ENCODE data around the gene AATF. TPM values are rescaled to one million over a fixed set of nuclear protein-coding genes. Genes with fewer than 3 reads are reported as not detected.

AATF gene
- total and polyA plus RNA-seq, 4 donors, result 28.2 to 41.4 (median 38.7) TPM

DNA sequence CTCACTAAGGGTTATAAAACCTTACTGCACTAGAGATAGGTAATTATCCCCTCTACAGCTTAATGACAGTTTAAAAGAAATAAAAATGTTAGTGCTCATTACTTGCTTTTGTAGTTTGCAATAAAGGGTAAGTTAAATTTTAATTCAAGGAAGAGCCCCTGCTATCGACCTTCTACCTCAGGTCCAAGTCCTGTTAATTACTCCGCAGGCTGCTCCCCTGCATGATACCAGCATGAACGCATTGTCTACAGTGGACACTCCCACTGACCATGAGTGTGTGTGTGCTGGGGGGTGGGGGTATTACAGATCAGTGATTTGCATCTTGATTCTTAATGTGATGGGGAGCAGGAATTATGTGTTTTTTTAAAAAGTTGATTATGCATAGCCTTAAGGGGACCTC lies 103.1 kb downstream of the AATF start:
- Histone ChIP-seq H3K4me1 (ENCODE audit: control insufficient read depth in 5 of 5, insufficient read depth in 5 of 5, low read length in 5 of 5) (peaks cover 0 to 11% (median under 1%) of the 10 kb centered on the region in 5 donors), H3K27ac (ENCODE audit: low read depth in 1 of 2, low read length in 1 of 2) (no peak overlapping the region), H3K9ac (ENCODE audit: insufficient read depth in 1 of 2, low read length in 2 of 2) (no peak overlapping the region), H3K36me3 (ENCODE audit: control insufficient read depth in 4 of 4, insufficient read depth in 4 of 4, low read length in 4 of 4) (peaks cover 0 to 21% (median 7%) of the 10 kb centered on the region in 4 donors), H3K4me3 (no peak overlapping the region), H3K27me3 (ENCODE audit: control insufficient read depth in 3 of 3, insufficient read depth in 3 of 3, low read length in 2 of 3) (no peaks in the 10 kb centered on the region), H3K9me3 (ENCODE audit: control insufficient read depth in 4 of 4, insufficient read depth in 3 of 4, low read length in 3 of 4) (no peaks in the 10 kb centered on the region)
- no peak for TF ChIP-seq CTCF (IDR thresholded peaks at IDR 0.05; ENCODE audit: control extremely low read depth, extremely low read depth)
- ATAC-seq (ENCODE audit: insufficient read depth, low FRiP score) (no peak), DNase-seq (no peak)
- 96% methylated on average over 3 of the region's 3 CpGs for WGBS, 2 donors

DNA sequence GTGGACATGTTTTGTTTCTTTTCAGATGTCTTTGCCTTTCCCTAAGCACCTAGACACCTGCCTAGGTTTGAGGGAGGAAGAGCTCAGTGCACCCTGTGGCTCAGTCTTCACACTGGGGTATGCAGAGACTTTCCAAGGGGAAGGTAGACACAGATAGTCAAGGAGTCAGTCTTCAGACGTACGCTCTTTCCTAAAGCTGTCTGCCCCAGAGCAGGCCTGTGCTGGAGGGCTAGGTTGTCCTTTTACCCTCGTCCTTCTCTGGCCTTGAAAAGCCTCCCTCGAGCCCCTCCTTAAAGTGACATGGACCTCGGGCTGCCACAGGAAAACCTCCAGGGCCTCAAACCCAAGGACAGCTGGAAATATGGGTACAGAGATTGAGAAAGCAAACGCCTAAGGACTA lies 103.7 kb downstream of the AATF start:
- Histone ChIP-seq H3K4me1 (ENCODE audit: control insufficient read depth in 5 of 5, insufficient read depth in 5 of 5, low read length in 5 of 5) (peaks cover 0 to 11% (median 0%) of the 10 kb centered on the region in 5 donors), H3K9ac (ENCODE audit: insufficient read depth in 1 of 2, low read length in 2 of 2) (no peak overlapping the region), H3K9me3 (ENCODE audit: control insufficient read depth in 4 of 4, insufficient read depth in 3 of 4, low read length in 3 of 4) (no peaks in the 10 kb centered on the region), H3K27ac (ENCODE audit: low read depth in 1 of 2, low read length in 1 of 2) (no peak overlapping the region), H3K27me3 (ENCODE audit: control insufficient read depth in 3 of 3, insufficient read depth in 3 of 3, low read length in 2 of 3) (no peaks in the 10 kb centered on the region), H3K4me3 (no peak overlapping the region), H3K36me3 (ENCODE audit: control insufficient read depth in 4 of 4, insufficient read depth in 4 of 4, low read length in 4 of 4) (peaks cover 0 to 24% (median 9%) of the 10 kb centered on the region in 4 donors)
- ATAC-seq (ENCODE audit: insufficient read depth, low FRiP score) (no peak), DNase-seq (no peak)
- 86 to 87% methylated on average over 6 of the region's 6 CpGs for WGBS, 2 donors
- TF ChIP-seq CTCF (IDR thresholded peaks at IDR 0.05; ENCODE audit: control extremely low read depth, extremely low read depth), result no peak

- H3K4me3 ChIP-seq, result no peak overlapping the region
- 90 to 93% methylated on average over 8 of the region's 8 CpGs for WGBS, 2 donors
- DNase-seq (no peak), ATAC-seq (ENCODE audit: insufficient read depth, low FRiP score) (no peak)
- no peaks in the 10 kb centered on the region for H3K9me3 ChIP-seq (ENCODE audit: control insufficient read depth in 4 of 4, insufficient read depth in 3 of 4, low read length in 3 of 4)
- TF ChIP-seq CTCF (IDR thresholded peaks at IDR 0.05; ENCODE audit: control extremely low read depth, extremely low read depth), result no peak
- H3K4me1 ChIP-seq (ENCODE audit: control insufficient read depth in 5 of 5, insufficient read depth in 5 of 5, low read length in 5 of 5), result peaks cover 0 to 11% (median 0%) of the 10 kb centered on the region in 5 donors
- H3K36me3 ChIP-seq (ENCODE audit: control insufficient read depth in 4 of 4, insufficient read depth in 4 of 4, low read length in 4 of 4), result peaks cover 0 to 24% (median 12%) of the 10 kb centered on the region in 4 donors
- no peak overlapping the region for H3K27ac ChIP-seq (ENCODE audit: low read depth in 1 of 2, low read length in 1 of 2)
- H3K9ac ChIP-seq (ENCODE audit: insufficient read depth in 1 of 2, low read length in 2 of 2), result no peak overlapping the region
- no peaks in the 10 kb centered on the region for H3K27me3 ChIP-seq (ENCODE audit: control insufficient read depth in 3 of 3, insufficient read depth in 3 of 3, low read length in 2 of 3)
Observed at GRCh38 chr17:37054894-37055293, 106.1 kb downstream of the AATF start.

DNA sequence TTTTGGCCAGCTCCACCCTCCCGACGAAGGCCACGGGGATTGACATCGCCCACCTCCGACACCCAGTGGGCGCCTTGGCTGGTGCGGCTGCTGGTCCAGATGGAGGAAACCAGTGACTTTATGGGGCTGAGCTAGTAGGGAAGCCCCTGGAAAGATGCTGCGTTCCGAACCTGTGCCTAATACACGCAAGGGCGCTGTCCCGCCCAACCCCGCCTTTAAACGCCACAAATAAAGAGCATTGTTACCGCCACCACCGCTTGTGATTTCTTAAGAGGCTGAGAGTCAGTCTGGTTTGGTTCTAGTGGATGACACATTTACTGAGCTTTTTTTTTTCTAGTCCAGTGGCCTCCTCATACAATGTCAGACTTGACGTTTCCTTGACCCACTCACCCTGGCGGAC lies 107.9 kb downstream of the AATF start:
- DNase-seq (no peak), ATAC-seq (ENCODE audit: insufficient read depth, low FRiP score) (no peak)
- no peak overlapping the region for H3K4me3 ChIP-seq
- WGBS, 2 donors, result 93 to 96% methylated on average over 18 of the region's 18 CpGs
- no peak overlapping the region for H3K9ac ChIP-seq (ENCODE audit: insufficient read depth in 1 of 2, low read length in 2 of 2)
- no peaks in the 10 kb centered on the region for H3K27me3 ChIP-seq (ENCODE audit: control insufficient read depth in 3 of 3, insufficient read depth in 3 of 3, low read length in 2 of 3)
- peaks cover 0 to 22% (median 3%) of the 10 kb centered on the region in 5 donors for H3K4me1 ChIP-seq (ENCODE audit: control insufficient read depth in 5 of 5, insufficient read depth in 5 of 5, low read length in 5 of 5)
- no peaks in the 10 kb centered on the region for H3K9me3 ChIP-seq (ENCODE audit: control insufficient read depth in 4 of 4, insufficient read depth in 3 of 4, low read length in 3 of 4)
- TF ChIP-seq CTCF (IDR thresholded peaks at IDR 0.05; ENCODE audit: control extremely low read depth, extremely low read depth), result no peak
- peaks cover 0 to 21% (median 10%) of the 10 kb centered on the region in 4 donors for H3K36me3 ChIP-seq (ENCODE audit: control insufficient read depth in 4 of 4, insufficient read depth in 4 of 4, low read length in 4 of 4)
- H3K27ac ChIP-seq (ENCODE audit: low read depth in 1 of 2, low read length in 1 of 2), result no peak overlapping the region

Data from lung (tissue), 12 donors.